HFFc6 (cell line): ENCODE data around the gene SEMA4G. TPM values are rescaled to one million over a fixed set of nuclear protein-coding genes. Genes with fewer than 3 reads are reported as not detected.

Experiments
- DNase-seq: peaks from one replicate; pipeline ENCODE4 v3.0.0-alpha.2; 2018
- H3K27ac Mint-ChIP-seq: 2 replicates; pipeline ENCODE4 v1.8.0; 2020; ENCODE audit warnings: mild to moderate bottlenecking, mixed read lengths
- H3K27me3 Mint-ChIP-seq: 2 replicates; pipeline ENCODE4 v1.8.0; 2021; ENCODE audit warnings: mild to moderate bottlenecking, moderate library complexity, mixed read lengths; ENCODE audit not compliant: insufficient read depth
- H3K36me3 Mint-ChIP-seq: 2 replicates; pipeline ENCODE4 v1.8.0; 2021; ENCODE audit warnings: low read depth, mixed read lengths
- H3K4me1 Mint-ChIP-seq: 2 replicates; pipeline ENCODE4 v1.8.0; 2020; ENCODE audit warnings: low read depth, mixed read lengths
- H3K4me3 Mint-ChIP-seq: 2 replicates; pipeline ENCODE4 v1.8.0; 2020; ENCODE audit warnings: mild to moderate bottlenecking, moderate library complexity, mixed read lengths
- H3K9me3 Mint-ChIP-seq: 2 replicates; pipeline ENCODE4 v1.8.0; 2020; ENCODE audit warnings: mild to moderate bottlenecking, mixed read lengths
- total RNA-seq, 6 experiments: library from RNA; stranded (reverse); fragmentation: NEBNext Ultra II Directional; extraction: Animal tissue kit (Norgen Biotek cat#: 25700); gene quantifications; 2 replicates in 1 of 6; 3 replicates in 5 of 6; pipeline ENCODE4 v1.2.3, GENCODE V29; 2021
- TF ChIP-seq, protein P1 (sequence below): fragments of 200-600 bp; sonication (generic); IDR thresholded peaks from 2 replicates; pipeline ENCODE4 v1.5.0; 2021; ENCODE audit warnings: antibody characterized with exemption, mild to moderate bottlenecking

The SEMA4G gene
- total RNA-seq, 6 experiments from 2014 or later = 1.2 to 2.2 (median 1.9) TPM

DNA sequence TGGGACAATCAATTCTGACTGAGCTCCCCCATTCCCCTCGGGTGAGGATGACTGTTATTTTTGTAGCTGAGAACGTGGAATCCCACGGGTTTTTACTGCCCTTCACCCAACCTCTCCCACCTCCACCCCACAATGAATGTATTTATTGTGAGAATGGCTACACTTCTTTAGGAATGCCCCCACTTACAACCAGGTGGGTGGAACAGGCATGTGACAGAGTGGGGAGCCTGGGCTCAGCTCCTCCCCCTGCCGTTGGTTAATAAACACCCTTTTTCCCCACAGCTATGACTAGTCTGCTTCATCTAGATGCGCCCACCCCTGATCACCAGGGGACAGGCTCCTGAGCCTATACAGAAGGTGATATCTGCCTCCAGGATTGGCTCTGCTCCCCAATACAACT lies 16.0 kb downstream of the SEMA4G start:
- TF ChIP-seq, protein P1, sequence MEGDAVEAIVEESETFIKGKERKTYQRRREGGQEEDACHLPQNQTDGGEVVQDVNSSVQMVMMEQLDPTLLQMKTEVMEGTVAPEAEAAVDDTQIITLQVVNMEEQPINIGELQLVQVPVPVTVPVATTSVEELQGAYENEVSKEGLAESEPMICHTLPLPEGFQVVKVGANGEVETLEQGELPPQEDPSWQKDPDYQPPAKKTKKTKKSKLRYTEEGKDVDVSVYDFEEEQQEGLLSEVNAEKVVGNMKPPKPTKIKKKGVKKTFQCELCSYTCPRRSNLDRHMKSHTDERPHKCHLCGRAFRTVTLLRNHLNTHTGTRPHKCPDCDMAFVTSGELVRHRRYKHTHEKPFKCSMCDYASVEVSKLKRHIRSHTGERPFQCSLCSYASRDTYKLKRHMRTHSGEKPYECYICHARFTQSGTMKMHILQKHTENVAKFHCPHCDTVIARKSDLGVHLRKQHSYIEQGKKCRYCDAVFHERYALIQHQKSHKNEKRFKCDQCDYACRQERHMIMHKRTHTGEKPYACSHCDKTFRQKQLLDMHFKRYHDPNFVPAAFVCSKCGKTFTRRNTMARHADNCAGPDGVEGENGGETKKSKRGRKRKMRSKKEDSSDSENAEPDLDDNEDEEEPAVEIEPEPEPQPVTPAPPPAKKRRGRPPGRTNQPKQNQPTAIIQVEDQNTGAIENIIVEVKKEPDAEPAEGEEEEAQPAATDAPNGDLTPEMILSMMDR = no peak; the same call in 1 of the 2 replicates
- Mint-ChIP-seq H3K36me3 (peaks cover 10% of the 10 kb centered on the region), H3K4me3 (no peak overlapping the region), H3K27me3 (no peaks in the 10 kb centered on the region; the same call in 1 of the 2 replicates), H3K4me1 (peaks cover 24% of the 10 kb centered on the region), H3K9me3 (no peaks in the 10 kb centered on the region), H3K27ac (no peak overlapping the region)
- no peak for DNase-seq

DNA sequence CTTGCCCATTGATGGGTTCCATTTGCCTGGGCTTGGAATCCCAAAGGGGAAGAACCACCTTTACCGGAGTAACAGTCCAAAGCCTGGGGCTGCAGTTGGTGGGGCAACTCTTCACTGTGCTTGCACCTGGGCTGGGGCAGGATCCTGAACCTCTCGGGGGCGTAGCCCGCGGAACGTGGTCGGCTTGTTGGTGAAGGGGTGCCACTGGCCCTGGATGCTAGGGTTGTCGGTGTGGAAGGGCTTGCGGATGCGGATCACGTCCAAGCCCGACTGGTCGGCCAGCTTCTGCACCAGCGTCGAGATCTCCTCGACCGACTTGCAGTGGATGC lies 17.3 kb downstream of the SEMA4G start:
- no peaks in the 10 kb centered on the region; the same call in 1 of the 2 replicates for H3K27me3 Mint-ChIP-seq
- DNase-seq = no peak
- H3K36me3 Mint-ChIP-seq = peaks cover 21% of the 10 kb centered on the region
- TF ChIP-seq, protein P1 = no peak
- H3K4me3 Mint-ChIP-seq = peak overlapping the region; percentile 99
- peaks cover 27% of the 10 kb centered on the region for H3K4me1 Mint-ChIP-seq
- H3K9me3 Mint-ChIP-seq = no peaks in the 10 kb centered on the region
- 0 out of 2 replicates have a peak overlapping the region, but pooled peaks have one; percentile 85 for H3K27ac Mint-ChIP-seq

GRCh38 chr10:100986952-100987684 lies 17.8 kb downstream of the SEMA4G start, which contains the start of the genes MRPL43 and TWNK:
Gene MRPL43 (minus strand): TSS chr10:100987497. CDS start chr10:100987443, 54 bp downstream.
Gene TWNK (plus strand): TSS chr10:100987543. CDS start chr10:100988211, 668 bp downstream.
- peaks cover 21% of the 10 kb centered on the region for H3K36me3 Mint-ChIP-seq
- no peaks in the 10 kb centered on the region; the same call in 1 of the 2 replicates for H3K27me3 Mint-ChIP-seq
- peak within 1 kb of the TSS; percentile 85 for H3K27ac Mint-ChIP-seq
- H3K4me1 Mint-ChIP-seq = peaks cover 27% of the 10 kb centered on the region
- TF ChIP-seq, protein P1 = no peak
- H3K9me3 Mint-ChIP-seq = no peaks in the 10 kb centered on the region
- peak; percentile 62 for DNase-seq
- peak within 1 kb of the TSS; percentile 99 for H3K4me3 Mint-ChIP-seq

- no peaks in the 10 kb centered on the region for H3K9me3 Mint-ChIP-seq
- TF ChIP-seq, protein P1 = no peak
- peak overlapping the region; percentile 85 for H3K27ac Mint-ChIP-seq
- no peaks in the 10 kb centered on the region; the same call in 1 of the 2 replicates for H3K27me3 Mint-ChIP-seq
- DNase-seq = no peak
- H3K36me3 Mint-ChIP-seq = peaks cover 21% of the 10 kb centered on the region
- peaks cover 27% of the 10 kb centered on the region for H3K4me1 Mint-ChIP-seq
- peak overlapping the region; percentile 99 for H3K4me3 Mint-ChIP-seq
Measured at GRCh38 chr10:100987685-100988049, 18.4 kb downstream of the SEMA4G start.

- TF ChIP-seq, protein P1 = no peak
- no peak for DNase-seq
- H3K27ac Mint-ChIP-seq = peak overlapping the region; percentile 85; the same call in 1 of the 2 replicates
- peaks cover 27% of the 10 kb centered on the region for H3K4me1 Mint-ChIP-seq
- H3K27me3 Mint-ChIP-seq = no peaks in the 10 kb centered on the region; the same call in 1 of the 2 replicates
- H3K36me3 Mint-ChIP-seq = peaks cover 21% of the 10 kb centered on the region
- no peaks in the 10 kb centered on the region for H3K9me3 Mint-ChIP-seq
- H3K4me3 Mint-ChIP-seq = peak overlapping the region; percentile 99
Measured at GRCh38 chr10:100988166-100988565, 18.9 kb downstream of the SEMA4G start.
